Heart left ventricle (tissue), 16 donors: ENCODE results near the gene PRSS23. TPM values are rescaled to one million over a fixed set of nuclear protein-coding genes. Genes with fewer than 3 reads are reported as not detected.

Experiments
- ATAC-seq, 4 donors: fragments of 200-7000 bp; cut with Tn5 transposase; one replicate each; pipeline ENCODE4 v1.9.1; 2020 to 2022; ENCODE audit warnings: moderate library complexity in 4 of 4, mild to moderate bottlenecking in 3 of 4, moderate number of reproducible peaks in 1 of 4
- DNase-seq, 5 donors: peaks; one replicate each; pipeline ENCODE4 v3.0.0-alpha.2; 2020
- H3K27ac ChIP-seq, 12 donors: fragments of 200-600 bp; sonication (generic) in 4 of 12; one replicate each; pipeline versions ENCODE4 v1.5.0 to v1.8.0; 2016 to 2022; ENCODE audit warnings: mild to moderate bottlenecking in 2 of 12
- H3K27me3 ChIP-seq, 9 donors: fragments of 200-600 bp; sonication (generic) in 2 of 9; one replicate each; pipeline versions ENCODE4 v1.5.1 to v1.8.0; 2016 to 2022; ENCODE audit warnings: mild to moderate bottlenecking in 3 of 9
- H3K36me3 ChIP-seq, 9 donors: fragments of 200-600 bp; sonication (generic) in 2 of 9; one replicate each; pipeline versions ENCODE4 v1.5.0 to v1.8.0; 2018 to 2022; ENCODE audit warnings: mild to moderate bottlenecking in 2 of 9
- H3K4me1 ChIP-seq, 12 donors: fragments of 200-600 bp; sonication (generic) in 4 of 12; one replicate each; pipeline versions ENCODE4 v1.5.0 to v1.8.0; 2016 to 2022; ENCODE audit warnings: mild to moderate bottlenecking in 3 of 12
- H3K4me3 ChIP-seq, 12 donors: fragments of 200-600 bp; sonication (generic) in 4 of 12; one replicate each; pipeline versions ENCODE4 v1.5.0 to v1.8.0; 2017 to 2022; ENCODE audit warnings: mild to moderate bottlenecking in 9 of 12, moderate library complexity in 4 of 12
- H3K9me3 ChIP-seq, 12 donors: fragments of 200-600 bp; sonication (generic) in 4 of 12; one replicate each; pipeline versions ENCODE4 v1.5.0 to v1.8.0; 2016 to 2022; ENCODE audit warnings: mild to moderate bottlenecking in 1 of 12
- POLR2A ChIP-seq, 2 donors: fragments of 450-650 bp; IDR thresholded peaks; one replicate each; pipeline ENCODE4 v1.6.1; 2017; ENCODE audit warnings: antibody characterized with exemption in 2 of 2, mild to moderate bottlenecking in 2 of 2, moderate library complexity in 2 of 2
- WGBS, 4 donors: extraction: QIAGEN DNeasy Blood & Tissue Kit in 2 of 4; methylation state at CpG; one replicate each; pipeline versions ENCODE4 v1.1.5 to v1.1.7; 2013 to 2018; 5-methylcytosine and 5-hydroxymethylcytosine counted together
- intact Hi-C, 10 donors: fragments of 100-400 bp; cut with DNase I; formaldehyde crosslinking; loops; one replicate each; pipeline versions ENCODE4 v1.11.1 to v1.14.2; 2022
- polyA plus RNA-seq, 2 donors: library from polyadenylated mRNA; stranded (reverse); fragments of 200-250 nt; gene quantifications; one replicate each; pipeline ENCODE4 v1.2.3, GENCODE V29; 2013
- total RNA-seq, 9 donors: library from RNA; depleted of rRNA in 2 of 9; stranded (reverse); fragments of >200 nt in 2 of 9; fragmentation: NEBNext Ultra II Directional in 3 of 9; extraction: Animal tissue kit (Norgen Biotek cat#: 25700) in 3 of 9; gene quantifications; one replicate each; pipeline versions ENCODE4 v1.1.0 to v1.2.4, GENCODE V29; 2016 to 2023
- TF ChIP-seq, protein P1 (sequence below), 12 donors: fragments of 200-600 bp; sonication (generic) in 4 of 12; IDR thresholded peaks; one replicate each; pipeline versions ENCODE4 v1.5.0 to v1.8.0; 2018 to 2022; ENCODE audit warnings: antibody characterized with exemption in 12 of 12, mild to moderate bottlenecking in 5 of 12
- donor health status: ischemic (EF 13 %, LVEDD 7.1; RV severe dilation, severe dysfunction).
- donor health status: healthy with polysubstance abuse.
- donor health status: DM: no; HTN: yes; CAD: no.
- donor health status: DM: no; HTN: no; CAD: no.
- donor health status: ischemic (EF 25% LVEDD 6.9; RV normal size, moderate dysfunction).
- donor health status: ischemic (EF 25% LVEDD 5.7; RV mildly dilated, moderate dysfunction).
- donor health status: healthy.
- donor health status: DM: yes; HTN: yes; CAD: no.
- donor health status: ischemic (EF 35%, LVEDD 5.7; RV mildly dilated, moderate dysfunction).
- donor health status: nonischemic (EF 11% LVEDD 7.7; RV severe dilation, severe dysfunction).
- donor health status: DM: yes; HTN: yes; CAD: no.
- donor health status: PGD.
- donor health status: ischemic (EF 29% LVEDD 5.4; RV normal size, mild dysfunction).
- donor health status: nonischemic (EF 23%, LVEDD 6.1; RV moderate dilation, normal function).

PRSS23 gene
- total and polyA plus RNA-seq, 11 donors: 3.0 to 36.8 (median 15.9) TPM

- WGBS, 4 donors: 93 to 100% (median 99%) methylated on average over 1 of the region's 1 CpG
- H3K4me3 ChIP-seq: no peak overlapping the region
These were observed 42.2 kb upstream of the PRSS23 start for GRCh38 chr11:86758171-86758570.

DNA sequence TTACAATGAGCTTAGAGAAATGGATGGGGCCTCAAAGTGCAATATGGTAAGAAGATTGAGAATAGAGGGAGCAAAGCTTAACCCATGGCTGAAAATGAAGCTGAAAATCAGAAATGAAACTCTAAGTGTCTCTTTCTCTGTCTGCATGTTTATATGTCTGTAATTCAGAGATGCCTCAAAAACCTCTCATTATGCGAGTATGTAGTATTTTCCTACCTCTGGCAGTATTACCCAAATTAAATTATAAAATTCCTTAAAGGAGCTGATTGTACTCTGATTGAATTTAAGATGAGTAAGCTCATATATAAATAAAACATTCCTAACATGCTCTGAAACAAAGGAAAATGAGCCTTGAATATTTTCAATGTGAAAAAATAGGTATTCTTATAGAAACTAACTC, 39.8 kb upstream of the PRSS23 start:
- Histone ChIP-seq H3K27me3 (no peaks in the 10 kb centered on the region), H3K36me3 (no peaks in the 10 kb centered on the region), H3K4me3 (no peak overlapping the region), H3K27ac (no peak overlapping the region), H3K4me1 (no peaks in the 10 kb centered on the region), H3K9me3 (peaks cover 0 to 3% (median 0%) of the 10 kb centered on the region in 12 donors)
- intact Hi-C loops: no loop called here
- ATAC-seq: no peak
- TF ChIP-seq, protein P1, sequence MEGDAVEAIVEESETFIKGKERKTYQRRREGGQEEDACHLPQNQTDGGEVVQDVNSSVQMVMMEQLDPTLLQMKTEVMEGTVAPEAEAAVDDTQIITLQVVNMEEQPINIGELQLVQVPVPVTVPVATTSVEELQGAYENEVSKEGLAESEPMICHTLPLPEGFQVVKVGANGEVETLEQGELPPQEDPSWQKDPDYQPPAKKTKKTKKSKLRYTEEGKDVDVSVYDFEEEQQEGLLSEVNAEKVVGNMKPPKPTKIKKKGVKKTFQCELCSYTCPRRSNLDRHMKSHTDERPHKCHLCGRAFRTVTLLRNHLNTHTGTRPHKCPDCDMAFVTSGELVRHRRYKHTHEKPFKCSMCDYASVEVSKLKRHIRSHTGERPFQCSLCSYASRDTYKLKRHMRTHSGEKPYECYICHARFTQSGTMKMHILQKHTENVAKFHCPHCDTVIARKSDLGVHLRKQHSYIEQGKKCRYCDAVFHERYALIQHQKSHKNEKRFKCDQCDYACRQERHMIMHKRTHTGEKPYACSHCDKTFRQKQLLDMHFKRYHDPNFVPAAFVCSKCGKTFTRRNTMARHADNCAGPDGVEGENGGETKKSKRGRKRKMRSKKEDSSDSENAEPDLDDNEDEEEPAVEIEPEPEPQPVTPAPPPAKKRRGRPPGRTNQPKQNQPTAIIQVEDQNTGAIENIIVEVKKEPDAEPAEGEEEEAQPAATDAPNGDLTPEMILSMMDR (IDR thresholded peaks at IDR 0.05): no peak
- TF ChIP-seq POLR2A (IDR thresholded peaks at IDR 0.05): no peak
- 97 to 100% (median 98%) methylated on average over 1 of the region's 1 CpG for WGBS, 4 donors
- DNase-seq: no peak

More at GRCh38 chr11:86758171-86758570, 42.2 kb upstream of the PRSS23 start:
- ATAC-seq (no peak), DNase-seq (no peak)
- Histone ChIP-seq H3K36me3 (no peaks in the 10 kb centered on the region), H3K27me3 (no peaks in the 10 kb centered on the region), H3K4me1 (no peaks in the 10 kb centered on the region), H3K27ac (no peak overlapping the region), H3K9me3 (peaks cover 0 to 3% (median 0%) of the 10 kb centered on the region in 12 donors)
- TF ChIP-seq, protein P1 (IDR thresholded peaks at IDR 0.05): no peak
- TF ChIP-seq POLR2A (IDR thresholded peaks at IDR 0.05): no peak
- intact Hi-C loops: no loop called here

DNA sequence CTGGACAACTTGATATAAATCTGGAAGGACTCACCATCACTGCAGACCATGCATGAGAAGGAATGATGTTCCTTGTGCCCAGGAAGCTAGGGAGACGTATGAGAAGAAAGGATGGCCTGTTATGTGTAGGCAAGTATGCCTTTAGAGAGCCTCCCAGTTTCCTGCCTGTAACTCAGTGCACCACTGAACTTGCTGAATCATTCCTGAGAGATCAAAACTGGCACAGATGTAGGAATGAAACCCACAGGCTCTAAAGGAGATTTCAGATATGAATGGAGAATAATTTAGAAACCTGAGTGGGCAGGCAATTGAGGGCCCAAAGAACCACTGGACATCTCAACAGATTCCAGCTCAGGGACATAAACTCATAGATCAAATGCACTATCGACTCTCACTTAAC, 38.4 kb upstream of the PRSS23 start:
- TF ChIP-seq, protein P1 (IDR thresholded peaks at IDR 0.05): no peak
- TF ChIP-seq POLR2A (IDR thresholded peaks at IDR 0.05): no peak
- H3K27ac ChIP-seq: no peak overlapping the region
- no peak overlapping the region for H3K4me3 ChIP-seq
- intact Hi-C loops: no loop called here
- ATAC-seq (no peak), DNase-seq (no peak)
- no peaks in the 10 kb centered on the region for H3K27me3 ChIP-seq
- peaks cover 0 to 3% (median 0%) of the 10 kb centered on the region in 12 donors for H3K9me3 ChIP-seq
- WGBS, 4 donors: 66 to 83% (median 78%) methylated on average over 2 of the region's 2 CpGs
- H3K36me3 ChIP-seq: no peaks in the 10 kb centered on the region
- no peaks in the 10 kb centered on the region for H3K4me1 ChIP-seq

DNA sequence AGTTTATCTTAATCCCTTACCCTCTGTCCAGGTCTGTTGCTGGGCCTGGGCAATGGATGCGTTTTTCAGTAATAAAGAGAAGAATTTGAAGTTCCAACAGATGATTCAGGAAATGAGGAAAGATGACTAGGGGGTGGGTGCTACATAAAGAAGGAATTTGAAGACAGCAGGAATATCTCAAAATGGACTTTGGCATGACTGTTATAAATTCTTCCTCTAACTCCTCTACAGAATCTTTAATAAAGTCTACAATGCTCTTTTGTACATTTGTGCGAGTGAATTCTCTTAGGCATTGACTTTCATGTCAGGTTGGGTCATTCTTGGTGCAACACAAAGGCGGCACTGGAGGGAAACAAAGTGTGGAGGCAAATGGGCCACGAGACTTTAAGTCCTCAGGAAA, 35.1 kb upstream of the PRSS23 start:
- DNase-seq: no peak
- TF ChIP-seq, protein P1 (IDR thresholded peaks at IDR 0.05): no peak
- TF ChIP-seq POLR2A (IDR thresholded peaks at IDR 0.05): no peak
- H3K36me3 ChIP-seq: no peaks in the 10 kb centered on the region
- intact Hi-C loops: no loop called here
- H3K4me1 ChIP-seq: peaks cover 0 to 16% (median 7%) of the 10 kb centered on the region in 12 donors
- H3K4me3 ChIP-seq: no peak overlapping the region
- H3K9me3 ChIP-seq: no peaks in the 10 kb centered on the region
- H3K27ac ChIP-seq: no peak overlapping the region
- WGBS, 4 donors: 73 to 83% (median 77%) methylated on average over 4 of the region's 4 CpGs
- no peak for ATAC-seq
- H3K27me3 ChIP-seq: no peaks in the 10 kb centered on the region
